Lung microvascular endothelial cell (primary cell): ENCODE results near the gene MB. TPM values are rescaled to one million over a fixed set of nuclear protein-coding genes. Genes with fewer than 3 reads are reported as not detected.

Experiments
- total RNA-seq: library from RNA; depleted of rRNA; stranded (reverse); fragments of >200 nt; gene quantifications from 2 replicates; pipeline ENCODE4 v1.2.1, GENCODE V29; 2014

The MB gene
- total RNA-seq, 1 donor from 2014 or later = not detected

Other genes with a start within 250 kb of the MB start
- gene HMOX1, start 236.2 kb downstream of the MB start, total RNA-seq = 50.3 and 60.7 TPM in 2 replicates
- 15.3 and 31.8 TPM in 2 replicates for gene MCM5, start 217.2 kb downstream of the MB start, total RNA-seq
- not detected in 2 replicates for gene RASD2, start 76.5 kb downstream of the MB start, total RNA-seq
- 7.2 and 13.3 TPM in 2 replicates for gene APOL6, start 31.1 kb upstream of the MB start, total RNA-seq
- gene APOL5, start 100.5 kb upstream of the MB start, total RNA-seq = not detected in 2 replicates